ENCODE measurements around the gene LIFR. TPM values are rescaled to one million over a fixed set of nuclear protein-coding genes. Genes with fewer than 3 reads are reported as not detected.

Gene LIFR
- total and polyA plus RNA-seq, 2 donors (not counting 3 experiments of a cell fraction or from before 2014, with no cell fraction given) = 4.1 to 36.4 TPM

GRCh38 chr5:38448568-38449350 lies 107.7 kb downstream of the LIFR start:
- no peaks in the 10 kb centered on the region for H3K9me1 ChIP-seq (replicated peaks; ENCODE audit: control insufficient read depth, extremely low read depth, insufficient read depth, low read length)
- no peaks in the 10 kb centered on the region for H3K27me3 ChIP-seq (ENCODE audit: control insufficient read depth in 2 of 2, insufficient read depth in 2 of 2, low read length in 2 of 2)
- dilution Hi-C loops (cut with MboI; ENCODE audit: extremely low pct_ligation_motif_present, low sequenced_read_pairs) (loop anchor here (25.0 kb wide), 1 partner anchor 364 kb away; no protein-coding TSS in a partner anchor), intact Hi-C loops (cut with micrococcal nuclease) (no loop called here)
- no peaks in the 10 kb centered on the region for H3K36me3 ChIP-seq (ENCODE audit: control insufficient read depth in 2 of 2, extremely low read depth in 1 of 2, insufficient read depth in 2 of 2, low read length in 2 of 2)
- CTCF ChIA-PET = interaction anchor here (1.1 to 3.1 kb wide), 3 partner anchors 15 to 361 kb away, joined by 3 to 10 read pairs (median 4); no protein-coding TSS in a partner anchor
- no peak for DNase-seq (ENCODE audit: low read depth, low spot score)
- no peaks in the 10 kb centered on the region for H3K4me1 ChIP-seq (ENCODE audit: control insufficient read depth, extremely low read depth, insufficient read depth, low read length)
- no peaks in the 10 kb centered on the region for H4K20me1 ChIP-seq (replicated peaks; ENCODE audit: control insufficient read depth, extremely low read depth, insufficient read depth, low read length)
- H2AFZ ChIP-seq (ENCODE audit: low read depth, low read length) = no peak overlapping the region
- POLR2A ChIA-PET = no interaction called here
- H3K9me3 ChIP-seq (replicated peaks; ENCODE audit: control insufficient read depth, insufficient read depth, low read length) = no peaks in the 10 kb centered on the region
- no peaks in the 10 kb centered on the region for H3K79me2 ChIP-seq (ENCODE audit: control insufficient read depth, insufficient read depth, low read length)
- no TSS peak for BruUV-seq (replicated peaks)
- no peak overlapping the region for H3K4me2 ChIP-seq (ENCODE audit: insufficient read depth, low read length)
- H3K9ac ChIP-seq (replicated peaks; ENCODE audit: extremely low read depth, insufficient read depth, low read length) = no peak overlapping the region
- FAIRE-seq = no peak
- H3K4me3 ChIP-seq (replicated peaks in 1 of 3; ENCODE audit: insufficient read depth in 1 of 3, low read depth in 1 of 3, low read length in 3 of 3) = no peak overlapping the region
- no peak overlapping the region for H3K27ac ChIP-seq (ENCODE audit: insufficient read depth, low read depth, low read length)
- TF ChIP-seq JUN (IDR thresholded peaks at IDR 0.05; ENCODE audit: borderline replicate concordance, insufficient read depth, insufficient read length, low read depth) = no peak
- no peak for TF ChIP-seq CTCF (IDR thresholded peaks at IDR 0.05; ENCODE audit: extremely low read depth in 1 of 2, insufficient read depth in 1 of 2, low read depth in 1 of 2, low read length in 2 of 2)

- ChIA-PET POLR2A (no interaction called here), CTCF (interaction anchor here (0.9 to 3.1 kb wide), 7 partner anchors 16 to 362 kb away, joined by 3 to 10 read pairs (median 3); no protein-coding TSS in a partner anchor)
- Histone ChIP-seq H3K79me2 (ENCODE audit: control insufficient read depth, insufficient read depth, low read length) (no peaks in the 10 kb centered on the region), H3K36me3 (ENCODE audit: control insufficient read depth in 2 of 2, extremely low read depth in 1 of 2, insufficient read depth in 2 of 2, low read length in 2 of 2) (no peaks in the 10 kb centered on the region), H3K9ac (replicated peaks; ENCODE audit: extremely low read depth, insufficient read depth, low read length) (no peak overlapping the region), H3K9me3 (replicated peaks; ENCODE audit: control insufficient read depth, insufficient read depth, low read length) (no peaks in the 10 kb centered on the region), H4K20me1 (replicated peaks; ENCODE audit: control insufficient read depth, extremely low read depth, insufficient read depth, low read length) (no peaks in the 10 kb centered on the region), H3K4me1 (ENCODE audit: control insufficient read depth, extremely low read depth, insufficient read depth, low read length) (no peaks in the 10 kb centered on the region), H2AFZ (ENCODE audit: low read depth, low read length) (no peak overlapping the region), H3K4me2 (ENCODE audit: insufficient read depth, low read length) (no peak overlapping the region), H3K27me3 (ENCODE audit: control insufficient read depth in 2 of 2, insufficient read depth in 2 of 2, low read length in 2 of 2) (no peaks in the 10 kb centered on the region), H3K9me1 (replicated peaks; ENCODE audit: control insufficient read depth, extremely low read depth, insufficient read depth, low read length) (no peaks in the 10 kb centered on the region), H3K27ac (ENCODE audit: insufficient read depth, low read depth, low read length) (no peak overlapping the region), H3K4me3 (replicated peaks in 1 of 3; ENCODE audit: insufficient read depth in 1 of 3, low read depth in 1 of 3, low read length in 3 of 3) (no peak overlapping the region)
- BruUV-seq (replicated peaks) = no TSS peak
- no peak for TF ChIP-seq MYC (IDR thresholded peaks at IDR 0.05; ENCODE audit: low read depth, low read length)
- no peak for TF ChIP-seq GATA2 (IDR thresholded peaks at IDR 0.05; ENCODE audit: insufficient read depth, insufficient read length, low read depth, low read length)
- no peak for TF ChIP-seq JUN (IDR thresholded peaks at IDR 0.05; ENCODE audit: borderline replicate concordance, insufficient read depth, insufficient read length, low read depth)
- TF ChIP-seq CTCF (IDR thresholded peaks at IDR 0.05; ENCODE audit: extremely low read depth in 1 of 2, insufficient read depth in 1 of 2, low read depth in 1 of 2, low read length in 2 of 2) = no peak
- no peak for TF ChIP-seq MAX (IDR thresholded peaks at IDR 0.05; ENCODE audit: insufficient read depth, insufficient read length)
- DNase-seq (ENCODE audit: low read depth, low spot score) (no peak), FAIRE-seq (no peak)
- intact Hi-C loops (cut with micrococcal nuclease) (no loop called here), dilution Hi-C loops (cut with MboI; ENCODE audit: extremely low pct_ligation_motif_present, low sequenced_read_pairs) (loop anchor here (25.0 kb wide), 1 partner anchor 365 kb away; no protein-coding TSS in a partner anchor)
These were observed 108.7 kb downstream of the LIFR start for GRCh38 chr5:38447786-38448185.
